HUES48 (cell line): ENCODE results near the gene TUNAR.

Experiments used
- H3K27ac ChIP-seq: one replicate; pipeline ENCODE4 v1.7.0; 2013; ENCODE audit warnings: low read depth, low read length, inconsistent platforms
- H3K27me3 ChIP-seq: 2 replicates; pipeline ENCODE4 v1.6.1; 2013; ENCODE audit warnings: mild to moderate bottlenecking, low read length; ENCODE audit not compliant: control insufficient read depth, insufficient read depth
- H3K36me3 ChIP-seq: 2 replicates; pipeline ENCODE4 v1.6.1; 2013; ENCODE audit warnings: low read length; ENCODE audit not compliant: control insufficient read depth, insufficient read depth
- H3K4me1 ChIP-seq: 2 replicates; pipeline ENCODE4 v1.6.1; 2013; ENCODE audit warnings: mild to moderate bottlenecking, low read length; ENCODE audit not compliant: control insufficient read depth, insufficient read depth
- H3K4me3 ChIP-seq: 2 replicates; pipeline ENCODE4 v1.5.1; 2013; ENCODE audit warnings: mild to moderate bottlenecking, low read depth, low read length
- H3K9ac ChIP-seq: 2 replicates; pipeline ENCODE4 v1.6.1; 2013; ENCODE audit warnings: mild to moderate bottlenecking, low read depth, low read length, moderate library complexity
- H3K9me3 ChIP-seq: 2 replicates; pipeline ENCODE4 v1.6.1; 2013; ENCODE audit warnings: low read length; ENCODE audit not compliant: control insufficient read depth, insufficient read depth

Gene TUNAR

DNA sequence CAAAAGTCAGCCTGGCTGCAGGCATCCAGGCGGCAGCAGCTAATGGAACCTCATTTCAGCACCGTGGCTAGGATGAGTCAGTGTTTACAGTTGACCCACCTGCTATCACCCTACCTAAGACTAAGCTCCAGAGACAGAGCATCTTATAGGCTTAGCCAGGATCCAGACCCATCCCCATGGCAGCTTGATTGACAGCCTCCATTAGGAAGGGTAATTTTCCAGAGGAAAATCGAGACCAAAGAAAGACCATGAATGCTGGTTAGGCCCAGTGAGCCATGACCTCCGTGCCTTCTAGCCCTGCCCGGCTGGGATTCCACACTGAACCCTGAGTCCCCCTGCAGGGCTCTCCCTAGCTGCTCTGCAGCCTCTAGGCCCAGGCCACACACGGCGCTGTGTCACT, 38.7 kb downstream of the TUNAR start:
- H3K9ac ChIP-seq, result no peak overlapping the region
- H3K27ac ChIP-seq, result peak overlapping the region; percentile 63
- peaks cover 20% of the 10 kb centered on the region; the same call in 1 of the 2 replicates for H3K36me3 ChIP-seq
- no peaks in the 10 kb centered on the region for H3K27me3 ChIP-seq
- no peaks in the 10 kb centered on the region for H3K9me3 ChIP-seq
- no peak overlapping the region for H3K4me3 ChIP-seq
- H3K4me1 ChIP-seq, result peaks cover 23% of the 10 kb centered on the region

DNA sequence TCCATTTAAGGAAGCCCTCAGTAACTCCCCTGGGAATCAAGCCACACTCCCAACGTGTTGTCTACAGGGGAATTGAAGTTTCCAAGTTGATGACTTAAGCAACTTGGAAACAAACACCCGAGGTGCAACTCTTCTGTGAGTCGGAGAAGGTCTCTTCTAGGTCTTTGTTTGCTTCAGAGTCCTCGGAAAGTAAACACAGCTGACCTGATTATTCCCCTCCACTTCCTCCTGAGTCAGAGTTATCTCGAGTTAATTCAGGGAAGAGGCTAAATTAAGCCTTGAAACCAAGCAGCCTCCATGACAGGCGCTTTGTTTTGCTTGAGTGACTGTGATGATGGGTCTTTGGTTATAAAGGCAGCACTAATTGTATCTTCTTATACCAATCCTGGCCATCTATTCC, 41.8 kb downstream of the TUNAR start:
- H3K27ac ChIP-seq, result peak overlapping the region; percentile 57
- H3K4me3 ChIP-seq, result no peak overlapping the region
- peaks cover 23% of the 10 kb centered on the region for H3K4me1 ChIP-seq
- peaks cover 30% of the 10 kb centered on the region for H3K36me3 ChIP-seq
- no peaks in the 10 kb centered on the region for H3K27me3 ChIP-seq
- no peak overlapping the region for H3K9ac ChIP-seq
- H3K9me3 ChIP-seq, result no peaks in the 10 kb centered on the region

DNA sequence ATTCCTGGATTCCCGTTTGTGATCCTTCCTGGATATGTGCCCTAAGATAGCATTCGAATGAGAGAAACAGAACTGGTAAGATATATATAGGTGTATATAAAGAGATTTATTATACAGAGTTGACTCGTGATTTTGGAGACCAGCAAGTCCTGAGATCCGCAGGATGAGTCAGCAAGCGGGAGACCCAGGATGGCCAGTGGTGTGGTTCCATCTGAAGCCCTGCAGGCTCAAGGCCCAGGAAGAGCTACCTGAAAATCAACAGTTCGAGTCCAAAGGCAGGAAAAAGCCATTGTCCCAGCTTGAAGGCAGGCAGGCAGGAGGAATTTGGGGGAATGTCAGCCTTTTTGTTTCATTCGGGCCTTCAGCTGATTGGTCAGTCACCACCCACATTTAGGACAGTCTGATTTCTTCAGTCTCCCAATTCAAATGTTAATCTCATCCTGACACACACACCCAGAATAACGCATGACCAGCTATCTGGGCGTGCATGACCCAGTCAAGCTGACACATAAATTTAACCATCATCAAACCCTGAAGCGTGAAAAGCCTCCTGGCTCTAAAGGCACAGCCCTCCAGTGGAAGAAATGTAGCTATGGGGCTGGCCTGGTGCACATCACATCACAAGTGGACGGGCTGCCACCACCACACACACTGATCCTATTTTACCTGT, 44.3 kb downstream of the TUNAR start:
- peaks cover 30% of the 10 kb centered on the region for H3K36me3 ChIP-seq
- H3K4me3 ChIP-seq, result no peak overlapping the region
- H3K4me1 ChIP-seq, result peaks cover 7% of the 10 kb centered on the region; the same call in 1 of the 2 replicates
- no peaks in the 10 kb centered on the region for H3K27me3 ChIP-seq
- no peaks in the 10 kb centered on the region for H3K9me3 ChIP-seq
- no peak overlapping the region for H3K27ac ChIP-seq
- H3K9ac ChIP-seq, result no peak overlapping the region

DNA sequence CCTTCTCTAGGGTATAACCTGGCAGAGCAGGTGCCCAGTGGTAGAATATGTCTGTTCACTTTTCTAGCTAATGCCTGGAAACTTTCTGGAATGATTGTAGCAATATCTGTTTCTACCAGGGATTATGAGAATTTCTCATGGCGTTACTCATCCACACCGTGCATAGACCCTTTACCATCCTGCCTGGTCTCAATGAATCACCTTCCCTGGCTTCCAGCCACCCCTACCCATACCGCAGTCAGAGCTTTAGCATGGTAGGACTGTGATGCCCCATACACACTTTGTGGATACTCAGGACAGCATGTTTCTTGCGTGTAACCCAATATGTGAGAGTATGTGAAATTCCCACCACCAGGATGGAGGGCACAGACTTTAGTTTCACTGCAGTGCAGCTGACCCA, 45.4 kb downstream of the TUNAR start:
- H3K9me3 ChIP-seq, result no peaks in the 10 kb centered on the region
- H3K9ac ChIP-seq, result no peak overlapping the region
- no peak overlapping the region for H3K4me3 ChIP-seq
- H3K36me3 ChIP-seq, result peaks cover 30% of the 10 kb centered on the region
- H3K27ac ChIP-seq, result no peak overlapping the region
- peaks cover 7% of the 10 kb centered on the region; the same call in 1 of the 2 replicates for H3K4me1 ChIP-seq
- H3K27me3 ChIP-seq, result no peaks in the 10 kb centered on the region

DNA sequence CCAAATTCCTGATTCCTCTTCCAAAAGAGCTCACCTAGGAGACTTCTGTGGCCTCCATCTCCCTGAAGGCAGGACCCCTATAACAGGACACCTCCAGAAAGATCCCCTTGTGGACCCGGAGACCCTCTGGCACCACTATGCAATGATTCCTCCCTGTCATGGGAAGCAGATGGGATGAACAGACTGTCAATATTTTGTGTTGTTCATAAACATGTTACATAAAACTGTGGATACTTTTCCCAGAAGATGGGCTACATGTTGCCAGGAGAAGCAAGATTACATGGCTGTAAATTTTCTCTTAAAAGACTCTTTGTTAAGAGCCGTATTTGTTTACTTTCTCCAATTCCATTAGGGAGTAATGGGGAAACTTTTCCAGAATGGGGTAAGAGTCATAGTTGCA, 52.1 kb downstream of the TUNAR start:
- Histone ChIP-seq H3K9me3 (no peaks in the 10 kb centered on the region), H3K4me3 (no peak overlapping the region), H3K27me3 (no peaks in the 10 kb centered on the region), H3K36me3 (no peaks in the 10 kb centered on the region), H3K27ac (no peak overlapping the region), H3K4me1 (no peaks in the 10 kb centered on the region), H3K9ac (no peak overlapping the region)

DNA sequence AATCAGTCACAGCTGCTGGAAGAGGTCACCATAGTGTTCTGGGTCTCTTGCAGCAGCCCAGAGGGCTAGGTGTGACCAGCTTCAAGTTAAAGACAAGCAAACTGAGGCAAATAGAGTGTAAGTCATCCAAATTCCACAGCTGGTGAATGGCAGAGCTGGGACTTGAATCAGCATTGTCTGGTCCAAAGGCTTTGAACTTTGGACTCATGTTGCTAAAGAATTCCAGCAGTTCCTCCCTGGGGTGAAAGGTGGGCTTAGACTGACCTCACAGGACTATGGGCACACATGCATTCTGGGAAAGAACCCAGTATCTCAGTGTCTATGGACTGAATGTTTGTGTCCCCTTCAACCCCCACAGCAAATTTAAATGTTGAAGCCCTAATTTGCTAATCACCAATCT, 54.8 kb downstream of the TUNAR start:
- Histone ChIP-seq H3K4me3 (no peak overlapping the region), H3K9me3 (no peaks in the 10 kb centered on the region), H3K27ac (no peak overlapping the region), H3K4me1 (0 out of 2 replicates have a peak, but pooled peaks cover 3% of the 10 kb centered on the region), H3K27me3 (no peaks in the 10 kb centered on the region), H3K36me3 (no peaks in the 10 kb centered on the region), H3K9ac (no peak overlapping the region)

DNA sequence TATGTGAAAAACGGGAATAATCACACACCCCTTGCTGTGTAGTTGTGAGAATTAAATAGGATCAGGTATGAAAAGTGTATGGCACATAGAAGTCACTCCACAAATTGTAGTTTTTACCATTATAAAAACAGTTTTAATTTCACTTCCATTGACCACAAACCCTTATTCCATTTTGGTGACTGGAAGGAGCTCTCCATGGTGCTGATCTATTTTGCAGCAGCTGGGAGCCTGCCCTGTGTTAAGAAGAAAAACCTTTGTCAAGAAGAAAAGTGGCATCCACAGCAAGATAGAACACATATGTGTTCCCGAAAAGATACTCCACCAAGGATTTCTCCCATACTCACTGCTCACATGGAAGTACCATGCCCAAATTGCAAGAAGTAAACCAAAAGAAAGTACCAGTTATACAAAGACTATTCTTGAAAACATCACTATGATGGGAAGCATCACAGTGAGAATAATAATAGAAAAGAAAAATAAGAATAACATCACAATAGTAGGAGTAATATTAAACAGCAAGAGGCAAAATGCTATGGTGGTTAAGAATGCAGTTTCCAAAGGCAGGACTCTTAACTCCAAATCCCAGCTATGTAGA, 58.7 kb downstream of the TUNAR start:
- no peak overlapping the region for H3K4me3 ChIP-seq
- H3K27ac ChIP-seq, result no peak overlapping the region
- 0 out of 2 replicates have a peak, but pooled peaks cover 3% of the 10 kb centered on the region for H3K4me1 ChIP-seq
- no peak overlapping the region for H3K9ac ChIP-seq
- H3K9me3 ChIP-seq, result no peaks in the 10 kb centered on the region
- no peaks in the 10 kb centered on the region for H3K27me3 ChIP-seq
- no peaks in the 10 kb centered on the region for H3K36me3 ChIP-seq

DNA sequence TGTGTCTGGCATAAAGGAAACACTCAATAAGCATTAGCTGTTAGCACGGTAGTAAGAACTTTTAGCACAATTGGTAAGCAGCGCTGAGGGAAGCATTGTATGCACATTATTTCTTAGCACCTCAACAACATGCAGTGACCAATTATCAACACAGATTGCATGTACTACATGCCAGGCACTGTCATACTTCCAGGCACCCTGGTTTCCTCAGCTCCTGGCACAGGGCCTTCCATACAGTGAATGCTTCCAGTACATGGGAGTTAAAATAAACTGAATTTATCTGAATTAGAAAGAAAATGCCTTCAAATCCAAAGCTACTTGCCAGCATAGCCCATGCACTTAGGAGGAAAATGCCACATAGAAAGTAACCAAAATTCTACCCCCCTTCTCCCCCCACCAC, 59.4 kb downstream of the TUNAR start:
- Histone ChIP-seq H3K9me3 (peaks cover 5% of the 10 kb centered on the region; the same call in 1 of the 2 replicates), H3K4me1 (0 out of 2 replicates have a peak, but pooled peaks cover 3% of the 10 kb centered on the region), H3K4me3 (no peak overlapping the region), H3K27ac (no peak overlapping the region), H3K9ac (no peak overlapping the region), H3K36me3 (no peaks in the 10 kb centered on the region), H3K27me3 (no peaks in the 10 kb centered on the region)

DNA sequence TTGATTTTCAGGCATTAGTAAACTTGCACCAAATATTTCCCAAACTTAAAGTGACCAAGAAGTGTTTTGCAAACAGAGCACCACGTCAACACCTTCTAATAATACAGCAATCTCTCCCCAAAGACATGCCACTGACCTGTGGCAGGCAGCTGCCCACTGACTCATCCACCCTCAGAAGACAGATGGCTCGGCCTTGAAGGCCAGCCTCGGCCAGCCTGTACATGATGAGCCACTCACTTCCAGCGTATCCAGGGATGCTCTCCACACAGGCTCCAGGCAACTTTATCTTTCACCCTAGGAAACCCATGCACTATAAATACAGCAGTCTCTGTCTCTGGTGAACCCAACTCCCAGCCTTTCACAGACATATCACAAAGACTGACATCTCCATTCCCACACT, 62.7 kb downstream of the TUNAR start:
- 0 out of 2 replicates have a peak, but pooled peaks cover 3% of the 10 kb centered on the region for H3K4me1 ChIP-seq
- H3K27me3 ChIP-seq, result no peaks in the 10 kb centered on the region
- H3K27ac ChIP-seq, result no peak overlapping the region
- peaks cover 23% of the 10 kb centered on the region for H3K9me3 ChIP-seq
- no peak overlapping the region for H3K4me3 ChIP-seq
- no peak overlapping the region for H3K9ac ChIP-seq
- no peaks in the 10 kb centered on the region for H3K36me3 ChIP-seq

DNA sequence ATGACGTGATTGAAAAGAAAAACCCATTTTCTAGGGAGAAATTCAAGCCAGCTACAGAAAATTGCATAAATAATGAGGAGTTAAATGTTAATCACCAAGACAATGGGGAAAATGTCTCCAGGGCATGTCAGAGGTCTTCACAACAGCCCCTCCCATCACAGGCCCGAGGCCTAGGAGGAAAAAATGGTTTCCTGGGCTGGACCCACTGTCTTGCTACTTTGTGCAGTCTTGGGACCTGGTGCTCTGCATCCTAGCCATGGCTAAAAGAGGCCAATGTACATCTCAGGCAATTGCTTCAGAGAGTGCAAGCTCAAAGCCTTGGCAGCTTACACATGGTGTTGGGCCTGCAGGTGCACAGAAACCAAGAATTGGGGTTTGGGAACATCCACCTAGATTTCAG, 65.3 kb downstream of the TUNAR start:
- Histone ChIP-seq H3K27me3 (no peaks in the 10 kb centered on the region), H3K36me3 (no peaks in the 10 kb centered on the region), H3K4me3 (no peak overlapping the region), H3K9ac (no peak overlapping the region), H3K9me3 (peaks cover 23% of the 10 kb centered on the region), H3K27ac (no peak overlapping the region), H3K4me1 (peaks cover 3% of the 10 kb centered on the region)

DNA sequence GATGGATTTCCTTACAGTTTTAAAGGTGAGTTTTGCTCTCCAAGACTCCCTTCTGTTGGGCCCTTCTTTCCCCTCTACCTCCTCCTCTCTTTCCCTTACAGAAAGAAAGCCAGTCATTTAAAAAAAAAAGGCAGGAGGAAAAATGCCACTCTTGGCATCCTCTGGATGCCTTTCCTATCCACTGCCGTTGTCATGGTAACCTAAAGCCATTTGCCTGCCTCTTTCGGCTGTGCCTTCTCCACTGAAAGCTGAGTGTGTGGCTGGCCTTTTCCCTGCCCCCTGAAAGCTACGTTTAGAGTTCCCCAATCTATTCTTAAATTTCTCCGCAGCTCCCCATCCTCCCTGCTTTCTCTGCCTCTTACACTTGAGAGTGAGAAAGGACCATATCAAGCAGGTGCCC, 67.1 kb downstream of the TUNAR start:
- H3K27me3 ChIP-seq, result no peaks in the 10 kb centered on the region
- H3K9me3 ChIP-seq, result peaks cover 23% of the 10 kb centered on the region
- no peak overlapping the region for H3K4me3 ChIP-seq
- peaks cover 12% of the 10 kb centered on the region for H3K4me1 ChIP-seq
- H3K9ac ChIP-seq, result no peak overlapping the region
- no peak overlapping the region for H3K27ac ChIP-seq
- no peaks in the 10 kb centered on the region for H3K36me3 ChIP-seq
